Prostate gland (tissue), 2 donors: Measurements from ENCODE around the gene MCRIP2. TPM values are rescaled to one million over a fixed set of nuclear protein-coding genes. Genes with fewer than 3 reads are reported as not detected.
A peak's percentile ranks its signal among the peaks of the same experiment; 100 is the strongest.

ENCODE experiments used
- DNase-seq: peaks from one replicate; pipeline ENCODE4 v3.0.0-alpha.2; 2019; ENCODE audit warnings: low spot score
- H3K27ac ChIP-seq, 2 donors: fragments of 200-600 bp; sonication (generic); 2 replicates each; pipeline ENCODE4 v1.5.1; 2017 to 2019
- H3K27me3 ChIP-seq: fragments of 200-600 bp; sonication (generic); replicated peaks from 2 replicates; pipeline ENCODE4 v1.5.1; 2019; ENCODE audit not compliant: insufficient read depth
- H3K36me3 ChIP-seq, 2 donors: fragments of 200-600 bp; sonication (generic); 1 replicate in 1 of 2; 2 replicates in 1 of 2; pipeline versions ENCODE4 v1.5.1 to v1.8.1; 2017 to 2019
- H3K4me1 ChIP-seq: fragments of 200-600 bp; sonication (generic); replicated peaks from 2 replicates; pipeline ENCODE4 v1.5.1; 2019
- H3K4me3 ChIP-seq, 2 donors: fragments of 200-600 bp; sonication (generic); 2 replicates each; pipeline ENCODE4 v1.5.1; 2017 to 2019
- H3K9me3 ChIP-seq: fragments of 200-600 bp; sonication (generic); 2 replicates; pipeline ENCODE4 v1.5.1; 2017
- CTCF ChIP-seq, 4 experiments: fragments of 200-600 bp in 2 of 4; fragments of 450-650 bp in 2 of 4; sonication (generic) in 2 of 4; IDR thresholded peaks; 1 replicate in 3 of 4; 2 replicates in 1 of 4; pipeline ENCODE4 v1.5.1; 2016 to 2019; ENCODE audit warnings: antibody characterized with exemption in 4 of 4, mild to moderate bottlenecking in 2 of 4, moderate library complexity in 2 of 4
- POLR2A ChIP-seq: fragments of 450-650 bp; IDR thresholded peaks from one replicate; pipeline ENCODE4 v1.6.1; 2016; ENCODE audit warnings: antibody characterized with exemption, mild to moderate bottlenecking
- POLR2AphosphoS5 ChIP-seq: sonication (generic); formaldehyde crosslinking; IDR thresholded peaks from one replicate; pipeline ENCODE4 v1.6.1; 2017; ENCODE audit warnings: antibody characterized with exemption
- WGBS: methylation state at CpG from one replicate; pipeline ENCODE4 v1.1.5; 2018; 5-methylcytosine and 5-hydroxymethylcytosine counted together
- intact Hi-C: fragments of 100-400 bp; cut with DNase I; formaldehyde crosslinking; loops from one replicate; pipeline ENCODE4 v1.14.2; 2022
- total RNA-seq, 2 donors: library from RNA; depleted of rRNA; stranded (reverse); fragments of >200 nt; gene quantifications; one replicate each; pipeline ENCODE4 v1.1.0, GENCODE V29; 2016

The MCRIP2 gene
- total RNA-seq, 2 donors from 2014 or later = 59.5 to 61.6 TPM

DNA sequence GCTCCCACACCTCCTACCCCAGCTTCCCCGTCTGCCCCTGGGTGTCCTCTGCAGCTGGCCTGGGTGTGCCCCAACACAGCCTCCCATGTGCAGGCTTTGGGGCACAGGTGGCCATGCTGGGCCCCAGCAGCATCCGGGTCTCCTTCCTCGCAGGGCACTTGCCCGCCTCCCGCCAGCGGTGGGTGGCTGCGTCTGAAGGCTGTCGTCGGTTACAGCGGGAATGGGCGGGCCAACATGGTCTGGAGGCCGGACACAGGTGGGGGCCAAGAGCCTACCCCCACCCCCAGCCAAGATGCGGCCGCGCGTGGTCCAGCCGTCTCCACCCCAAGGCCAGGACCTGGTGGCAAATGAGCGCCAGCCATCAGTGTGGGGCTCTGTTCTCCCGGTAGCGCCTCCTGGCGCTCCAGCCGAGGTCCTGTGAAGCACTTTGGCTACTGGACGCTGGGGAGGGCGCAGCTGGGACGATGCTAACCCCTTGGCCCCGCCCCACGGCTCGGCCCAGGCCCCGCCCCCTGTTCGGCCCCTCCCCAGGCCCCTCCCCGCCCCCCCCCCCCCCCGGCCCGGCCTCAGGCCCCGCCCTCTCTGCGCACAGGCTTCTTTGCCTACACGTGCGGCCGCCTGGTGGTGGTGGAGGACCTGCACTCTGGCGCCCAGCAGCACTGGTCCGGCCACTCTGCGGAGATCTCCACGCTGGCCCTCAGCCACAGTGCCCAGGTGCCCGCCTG is 19.0 kb downstream of the MCRIP2 start:
- DNase-seq = peak; percentile 86
- Histone ChIP-seq H3K36me3 (no peaks in the 10 kb centered on the region), H3K9me3 (no peaks in the 10 kb centered on the region), H3K27ac (peak overlapping the region; percentile 53 to 61), H3K4me3 (no peak overlapping the region), H3K27me3 (no peaks in the 10 kb centered on the region), H3K4me1 (peaks cover 3% of the 10 kb centered on the region)
- intact Hi-C loops = no loop called here
- TF ChIP-seq POLR2A = peak; percentile 8
- TF ChIP-seq POLR2AphosphoS5 = peak; percentile 62
- peak; percentile 24 to 76 (median 56) for TF ChIP-seq CTCF (IDR thresholded peaks at IDR 0.05)
- 49% methylated on average over 27 of the region's 43 CpGs for WGBS

GRCh38 chr16:661184-661821 is 19.7 kb downstream of the MCRIP2 start:
- H3K27ac ChIP-seq = peak overlapping the region; percentile 53 to 61
- no peaks in the 10 kb centered on the region for H3K27me3 ChIP-seq
- H3K36me3 ChIP-seq = no peaks in the 10 kb centered on the region
- peaks cover 3% of the 10 kb centered on the region for H3K4me1 ChIP-seq
- intact Hi-C loops = no loop called here
- no peaks in the 10 kb centered on the region for H3K9me3 ChIP-seq
- DNase-seq = no peak
- 68% methylated on average over 34 of the region's 35 CpGs for WGBS
- H3K4me3 ChIP-seq = no peak overlapping the region
- TF ChIP-seq POLR2AphosphoS5 = no peak
- TF ChIP-seq CTCF (IDR thresholded peaks at IDR 0.05) = no peak
- no peak for TF ChIP-seq POLR2A

- H3K9me3 ChIP-seq = no peaks in the 10 kb centered on the region
- H3K4me3 ChIP-seq = no peak overlapping the region
- no peak overlapping the region for H3K27ac ChIP-seq
- no peaks in the 10 kb centered on the region for H3K36me3 ChIP-seq
- TF ChIP-seq POLR2A (no peak), CTCF (IDR thresholded peaks at IDR 0.05) (no peak), POLR2AphosphoS5 (no peak)
- 91% methylated on average over 18 of the region's 19 CpGs for WGBS
- no peak for DNase-seq
- peaks cover 3% of the 10 kb centered on the region for H3K4me1 ChIP-seq
- intact Hi-C loops = no loop called here
- no peaks in the 10 kb centered on the region for H3K27me3 ChIP-seq
These were observed 20.5 kb downstream of the MCRIP2 start for GRCh38 chr16:662095-662494.

- no peaks in the 10 kb centered on the region for H3K27me3 ChIP-seq
- no peak for DNase-seq
- no peak overlapping the region for H3K27ac ChIP-seq
- H3K4me1 ChIP-seq = peaks cover 3% of the 10 kb centered on the region
- H3K9me3 ChIP-seq = no peaks in the 10 kb centered on the region
- no peak overlapping the region for H3K4me3 ChIP-seq
- TF ChIP-seq POLR2AphosphoS5 (no peak), CTCF (IDR thresholded peaks at IDR 0.05) (no peak), POLR2A (no peak)
- no peaks in the 10 kb centered on the region for H3K36me3 ChIP-seq
- intact Hi-C loops = no loop called here
- 95% methylated on average over 20 of the region's 21 CpGs for WGBS
These were observed 21.0 kb downstream of the MCRIP2 start for GRCh38 chr16:662597-662996.

- Histone ChIP-seq H3K36me3 (peaks cover 3 to 16% of the 10 kb centered on the region in 2 donors), H3K27ac (no peak overlapping the region), H3K4me3 (no peak overlapping the region), H3K9me3 (no peaks in the 10 kb centered on the region), H3K27me3 (no peaks in the 10 kb centered on the region), H3K4me1 (peaks cover 7% of the 10 kb centered on the region)
- TF ChIP-seq POLR2A (no peak), CTCF (IDR thresholded peaks at IDR 0.05) (no peak), POLR2AphosphoS5 (no peak)
- intact Hi-C loops = no loop called here
- WGBS = 86% methylated on average over 13 of the region's 13 CpGs
- DNase-seq = no peak
These were observed 24.9 kb downstream of the MCRIP2 start for GRCh38 chr16:666572-666971.
